Inflammatory macrophage treated with lipopolysaccharide for 4 hours (primary cell): ENCODE measurements around the gene ZNF709.
"Not testable (repeated sequence)": the region's sequence is repeated elsewhere in the genome, so short reads cannot be mapped to it uniquely, and the experiment has no call there.

Experiments used
- DNase-seq: peaks from one replicate; pipeline ENCODE4 v3.0.0-alpha.2; 2020

ZNF709 gene

DNA sequence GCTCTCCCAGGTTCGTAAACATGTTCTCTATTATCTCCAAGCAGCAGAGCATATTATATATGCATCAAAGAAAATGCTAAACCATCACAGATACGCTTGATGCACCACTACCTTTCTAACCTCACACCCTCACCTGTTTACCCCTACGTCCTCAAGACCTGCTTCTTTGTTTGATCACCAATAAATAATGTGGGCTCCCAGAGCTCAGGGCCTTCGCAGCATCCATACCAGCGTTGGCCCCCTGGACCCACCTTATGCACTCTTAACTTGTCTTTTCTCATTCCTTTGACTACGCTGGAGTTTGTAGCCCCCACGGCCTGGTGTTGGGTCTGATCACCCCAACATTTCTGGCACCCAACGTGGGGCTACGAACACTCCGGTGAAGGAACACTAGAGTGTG is 33.8 kb downstream of the ZNF709 start:
- DNase-seq: no peak

DNA sequence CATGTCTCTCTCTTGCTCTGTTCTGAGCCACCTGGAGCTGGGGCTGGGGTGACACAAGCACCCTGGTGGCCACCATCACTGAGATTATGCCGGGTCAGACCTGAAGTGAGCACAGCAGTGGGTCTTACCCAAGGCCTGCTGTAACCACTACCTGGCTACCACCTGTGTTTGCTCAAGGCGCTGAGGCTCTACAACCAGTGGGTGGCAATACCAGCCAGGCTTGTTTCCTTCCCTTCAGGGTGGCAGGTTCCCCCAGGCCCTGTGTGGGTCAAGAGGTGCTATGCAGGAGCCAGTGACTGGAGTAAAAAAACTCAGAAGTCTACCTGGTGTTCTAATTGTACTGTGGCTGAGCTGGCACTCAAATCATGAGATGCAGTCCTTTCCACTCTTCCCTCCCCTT is 35.8 kb downstream of the ZNF709 start:
- DNase-seq: no peak

DNA sequence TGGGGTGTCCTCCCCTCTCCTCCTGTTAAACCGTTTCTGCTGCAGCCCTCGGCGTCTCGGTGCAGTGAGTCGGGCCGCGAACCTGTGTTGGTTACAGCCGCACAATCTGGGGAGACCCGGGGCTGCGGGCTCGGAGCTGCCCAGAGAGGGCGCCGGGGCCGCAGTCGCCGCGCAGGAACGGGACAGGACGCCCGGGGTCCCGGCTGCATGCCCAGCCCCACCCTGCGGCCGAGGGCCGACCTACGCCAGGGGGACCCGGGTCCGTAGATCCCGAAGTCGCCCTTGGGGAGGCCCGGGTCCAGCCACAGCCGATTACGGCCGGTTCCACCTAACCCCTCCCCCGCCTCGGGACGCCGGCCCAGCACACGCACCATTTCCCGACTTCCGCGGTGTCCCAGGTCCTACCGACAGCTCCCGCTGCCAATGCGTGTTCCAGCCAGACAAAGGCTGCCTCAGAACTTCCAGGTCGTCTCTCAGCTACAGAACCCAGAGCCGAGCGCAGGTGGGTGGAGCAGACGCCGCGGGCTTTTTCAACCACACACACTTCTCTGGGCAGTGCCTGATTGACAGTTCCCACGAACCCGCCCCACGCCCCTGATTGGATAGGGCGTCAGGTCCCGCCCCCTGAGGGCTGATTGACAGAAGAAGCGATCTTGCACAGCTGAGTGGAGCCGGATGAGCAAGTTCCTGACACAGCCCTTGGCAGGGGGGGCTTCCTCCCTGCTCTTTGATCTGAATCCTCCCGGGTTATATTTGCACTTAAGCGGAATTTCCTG is 43.9 kb downstream of the ZNF709 start, which contains the start of gene ZNF443:
Gene ZNF443, minus strand, starts transcription at position 481 of the 776 bp plus-strand sequence. Its CDS starts 107 bp downstream, at position 374.
- DNase-seq: peak; percentile 96

DNA sequence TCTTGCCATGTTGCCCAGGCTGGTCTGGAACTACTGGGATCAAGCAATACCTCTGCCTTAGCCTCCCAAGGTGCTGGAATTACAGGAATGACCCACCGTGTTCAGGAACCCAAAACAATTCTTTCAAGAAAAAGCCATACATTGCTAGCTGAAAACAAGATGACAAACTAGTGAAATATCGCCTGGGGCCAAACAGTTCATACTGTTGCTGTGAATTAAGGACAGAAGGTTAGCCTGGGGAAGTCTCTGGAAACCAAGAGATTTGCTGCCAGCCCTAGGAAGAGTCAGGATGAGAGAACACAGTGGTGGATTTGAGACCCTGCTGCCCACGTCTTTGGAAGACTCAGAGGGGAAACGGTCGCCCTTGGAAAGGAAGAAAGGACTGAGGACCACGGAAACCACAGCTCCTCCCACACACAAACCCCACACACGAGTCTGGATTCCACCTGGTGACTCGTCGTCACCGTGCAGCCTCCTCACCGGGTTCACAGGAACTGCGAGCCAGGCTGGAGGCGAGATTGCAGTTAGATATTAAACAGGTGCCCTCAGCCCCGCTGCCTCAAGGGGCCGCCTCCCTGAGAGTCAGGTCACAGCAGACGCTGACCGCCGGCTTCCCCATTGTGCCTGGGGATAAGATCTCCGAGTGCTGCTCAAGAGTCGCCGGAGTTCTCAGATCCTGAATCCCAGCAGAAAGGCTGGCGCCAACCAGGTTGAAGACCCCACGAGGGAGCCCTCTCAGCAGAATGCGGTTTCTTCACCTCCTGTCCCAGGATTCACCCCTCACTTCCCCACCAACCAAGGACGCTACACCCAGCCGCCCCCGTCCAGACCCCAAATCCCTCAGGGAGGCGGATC is 44.7 kb downstream of the ZNF709 start:
- DNase-seq: peak; percentile 19

DNA sequence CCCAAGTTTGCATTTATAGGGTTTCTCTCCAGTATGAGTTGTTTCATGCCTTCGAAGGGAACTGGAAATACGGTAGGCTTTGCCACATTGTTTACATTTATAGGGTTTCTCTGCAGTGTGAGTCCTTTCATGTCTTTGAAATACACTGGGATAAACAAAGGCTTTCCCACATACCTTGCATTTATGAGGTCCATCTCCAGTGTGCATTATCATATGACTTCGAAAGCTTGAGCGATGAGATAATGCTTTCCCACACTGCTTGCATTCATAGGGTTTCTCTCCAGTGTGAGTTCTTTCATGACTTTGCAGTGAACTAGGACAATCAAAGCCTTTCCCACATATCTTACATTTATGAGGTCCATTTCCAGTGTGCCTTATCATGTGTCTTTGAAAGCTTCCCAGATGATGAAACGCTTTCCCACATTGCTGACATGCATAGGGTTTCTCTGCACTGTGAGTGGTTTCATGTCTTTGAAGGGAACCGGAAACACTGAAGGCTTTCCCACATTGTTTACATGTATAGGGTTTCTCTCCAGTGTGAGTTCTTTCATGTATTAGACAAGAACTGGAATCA is 53.8 kb downstream of the ZNF709 start:
- DNase-seq: not testable (repeated sequence)

DNA sequence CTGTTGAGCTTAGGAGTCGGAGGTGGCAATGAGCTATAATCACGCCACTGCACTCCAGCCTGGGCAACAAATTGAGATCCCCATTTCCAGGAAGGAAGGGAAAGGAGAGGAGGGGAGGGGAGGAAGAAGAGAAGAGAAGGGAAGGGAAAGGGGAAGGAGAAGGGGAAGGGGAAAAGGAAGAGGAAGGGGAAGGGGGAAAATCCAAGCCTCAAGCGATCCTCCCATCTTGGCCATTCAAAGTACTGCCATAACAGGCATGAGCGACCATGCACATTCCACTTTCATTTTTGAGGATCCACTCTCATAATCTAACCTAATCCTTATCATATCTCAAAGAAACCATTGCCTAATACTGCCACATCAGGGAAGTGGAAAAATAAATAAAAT is 58.7 kb downstream of the ZNF709 start:
- DNase-seq: no peak

DNA sequence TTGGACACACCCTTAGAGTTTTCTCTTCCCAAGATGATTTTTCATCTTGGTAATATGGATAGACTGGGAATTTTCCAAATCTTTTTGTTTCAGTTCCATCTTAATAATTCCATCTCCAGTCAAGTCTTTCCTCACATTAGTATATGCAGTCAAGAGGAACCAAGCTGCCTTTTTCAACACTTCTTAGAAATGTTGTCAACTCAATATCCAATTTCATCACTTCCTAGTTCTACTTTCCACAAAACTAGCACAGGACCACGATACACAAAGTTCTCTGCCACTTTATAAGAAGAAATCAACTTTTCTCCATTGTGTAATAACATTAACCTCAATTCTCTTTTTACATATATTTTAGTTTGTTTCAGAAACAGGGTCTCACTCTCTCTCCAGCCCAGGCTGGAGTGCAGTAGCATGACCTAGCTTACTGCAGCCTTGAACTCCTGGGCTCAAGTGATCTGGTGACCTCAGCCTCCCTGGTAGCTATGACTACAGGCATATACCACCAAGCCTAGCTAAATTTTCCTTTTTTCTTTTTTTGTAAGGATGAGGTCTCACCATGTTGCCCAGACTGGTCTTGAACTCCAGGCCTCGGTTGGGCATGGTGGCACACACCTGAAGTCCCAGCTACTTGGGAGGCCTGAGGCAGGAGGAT is 59.3 kb downstream of the ZNF709 start:
- peak; percentile 29 for DNase-seq

DNA sequence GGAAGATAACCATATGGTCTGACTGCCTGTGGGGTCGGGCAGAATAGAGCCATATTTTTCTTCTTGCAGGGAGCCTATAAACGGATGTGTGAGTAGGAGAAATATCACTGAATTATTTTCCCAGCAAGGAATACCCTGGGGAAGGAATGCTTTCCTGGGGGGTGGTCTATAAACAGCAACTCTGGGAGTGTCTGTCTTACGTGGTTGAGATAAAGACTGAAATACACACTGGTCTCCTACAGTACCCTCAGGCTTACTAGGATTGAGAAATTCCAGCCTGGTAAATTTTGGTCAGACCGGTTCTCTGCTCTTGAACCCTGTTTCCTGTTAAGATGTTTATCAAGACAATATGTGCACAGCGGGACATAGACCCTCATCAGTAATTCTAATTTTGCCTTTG is 67.3 kb downstream of the ZNF709 start:
- DNase-seq: not testable (repeated sequence)

DNA sequence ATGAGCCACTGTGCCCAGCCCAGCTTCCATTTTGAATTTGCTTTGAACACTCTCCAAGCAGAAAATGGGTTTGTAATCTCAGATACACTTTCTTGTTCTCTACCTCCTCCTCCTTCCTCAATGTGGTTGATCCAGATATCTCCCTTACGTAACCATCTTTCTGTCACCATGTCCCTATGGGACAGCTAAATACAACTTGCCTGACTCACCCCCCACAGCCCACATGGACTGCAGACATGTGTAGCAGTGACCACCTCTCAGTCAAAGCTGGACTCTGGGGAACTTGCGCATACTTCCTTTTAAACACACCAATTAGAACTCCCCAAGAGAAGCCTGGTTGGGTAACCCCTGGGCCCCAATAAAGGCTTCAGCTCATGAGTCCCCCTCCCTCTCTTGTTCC is 72.7 kb downstream of the ZNF709 start:
- DNase-seq: peak; percentile 1
